HG02571 (cell line): Measurements from ENCODE around the gene POMZP3.
"Not testable (repeated sequence)": the region's sequence is repeated elsewhere in the genome, so short reads cannot be mapped to it uniquely, and the experiment has no call there.

Source experiments
- ATAC-seq: cut with Tn5 transposase; IDR thresholded peaks from one replicate; pipeline ENCODE4 v1.9.1; 2021; ENCODE audit warnings: mild to moderate bottlenecking, moderate library complexity; ENCODE audit not compliant: unreplicated experiment

POMZP3 gene

GRCh38 chr7:76588586-76588985, 38.5 kb downstream of the POMZP3 start:
- not testable (repeated sequence) for ATAC-seq

- not testable (repeated sequence) for ATAC-seq
Measured at GRCh38 chr7:76586585-76587315, 40.3 kb downstream of the POMZP3 start.

- not testable (repeated sequence) for ATAC-seq
Measured at GRCh38 chr7:76583636-76584281, 43.3 kb downstream of the POMZP3 start.

GRCh38 chr7:76582848-76583631, 44.0 kb downstream of the POMZP3 start:
- not testable (repeated sequence) for ATAC-seq

- not testable (repeated sequence) for ATAC-seq
Measured at GRCh38 chr7:76575919-76576655, 51.0 kb downstream of the POMZP3 start.

GRCh38 chr7:76575431-76575830, 51.6 kb downstream of the POMZP3 start:
- not testable (repeated sequence) for ATAC-seq

GRCh38 chr7:76572296-76572695, 54.8 kb downstream of the POMZP3 start:
- not testable (repeated sequence) for ATAC-seq

- ATAC-seq, result not testable (repeated sequence)
Measured at GRCh38 chr7:76570324-76570775, 56.7 kb downstream of the POMZP3 start.

- ATAC-seq, result not testable (repeated sequence)
Measured at GRCh38 chr7:76568742-76569141, 58.3 kb downstream of the POMZP3 start.

- not testable (repeated sequence) for ATAC-seq
Measured at GRCh38 chr7:76567753-76568152, 59.3 kb downstream of the POMZP3 start.

GRCh38 chr7:76567311-76567710, 59.8 kb downstream of the POMZP3 start:
- ATAC-seq, result not testable (repeated sequence)

GRCh38 chr7:76565001-76565400, 62.1 kb downstream of the POMZP3 start:
- not testable (repeated sequence) for ATAC-seq

GRCh38 chr7:76561342-76561741, 65.7 kb downstream of the POMZP3 start:
- not testable (repeated sequence) for ATAC-seq

- not testable (repeated sequence) for ATAC-seq
Measured at GRCh38 chr7:76560157-76560556, 66.9 kb downstream of the POMZP3 start.
